ENCODE data around the gene HOXA7.

HOXA7 gene

GRCh38 chr7:27104341-27105058 is 52.0 kb downstream of the HOXA7 start:
- DNase-seq: no peak

Measured in suppressor macrophage treated with lipopolysaccharide for 4 hours (primary cell).